CD4-positive, alpha-beta T cell treated with Interleukin-17A for 4 hours (primary cell): ENCODE results near the gene UNC50.
A peak's percentile ranks its signal among the peaks of the same experiment; 100 is the strongest.
"Not testable (repeated sequence)": the region's sequence is repeated elsewhere in the genome, so short reads cannot be mapped to it uniquely, and the experiment has no call there.

Experiments
- DNase-seq: peaks from one replicate; pipeline ENCODE4 v3.0.0-alpha.2; 2020; ENCODE audit warnings: mixed read lengths

Gene UNC50

DNA sequence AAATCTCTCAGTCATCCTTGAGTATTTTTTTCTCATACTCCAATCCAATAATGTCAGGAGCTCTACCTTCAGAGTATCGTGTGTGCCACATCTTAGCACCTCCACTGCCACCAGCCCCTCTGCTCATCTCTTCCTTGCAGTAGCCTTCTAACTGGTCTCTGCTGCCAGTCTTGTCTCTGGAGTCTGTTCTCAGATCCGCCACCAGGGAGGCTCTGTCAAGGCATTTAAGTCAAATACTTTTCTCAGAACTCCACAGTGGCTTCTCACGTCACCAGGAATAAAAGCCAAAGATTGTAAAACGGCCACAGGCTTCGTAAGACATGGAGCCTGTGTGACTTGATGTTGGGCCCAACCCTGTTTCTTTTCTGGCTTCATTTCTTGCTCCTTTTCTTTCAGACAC, 7.1 kb downstream of the UNC50 start:
- no peak for DNase-seq

DNA sequence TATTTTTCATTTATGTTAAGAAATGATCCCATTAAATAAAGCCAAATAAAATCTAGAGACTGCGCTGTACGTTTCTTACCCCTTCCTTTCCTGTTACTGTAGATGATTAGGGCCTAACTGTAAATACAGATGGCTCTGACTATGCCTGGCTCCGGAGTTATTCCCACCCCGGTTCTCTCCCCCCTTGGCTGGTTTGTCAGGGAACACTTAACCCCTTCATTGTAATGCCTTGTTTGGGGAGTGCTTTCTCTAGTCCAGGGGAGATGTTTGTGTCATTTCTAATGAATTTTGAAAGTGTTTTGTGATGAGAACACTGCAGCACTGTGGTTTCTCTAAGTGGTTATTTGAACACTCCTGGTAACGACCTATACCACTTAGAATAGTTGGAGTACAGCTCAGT, 8.8 kb downstream of the UNC50 start:
- DNase-seq: no peak

DNA sequence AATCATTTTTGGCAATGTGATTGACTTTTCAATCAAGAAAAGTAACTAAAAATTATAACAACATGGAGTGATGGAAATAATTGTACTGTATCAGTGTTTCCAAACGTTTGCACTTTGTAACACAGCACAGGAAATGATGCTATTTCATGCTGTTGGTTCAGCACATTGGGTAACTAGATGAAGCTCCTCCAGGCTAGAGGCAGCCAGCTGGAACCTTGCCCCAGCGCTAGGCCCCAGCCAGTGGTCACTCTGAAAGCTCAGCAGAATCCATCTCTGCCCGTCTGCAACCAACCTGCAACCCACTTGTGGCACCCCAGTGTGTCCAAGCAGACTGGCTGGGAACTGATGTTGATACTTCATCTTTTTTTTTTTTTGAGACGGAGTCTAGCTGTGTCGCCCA, 15.3 kb downstream of the UNC50 start:
- no peak for DNase-seq

DNA sequence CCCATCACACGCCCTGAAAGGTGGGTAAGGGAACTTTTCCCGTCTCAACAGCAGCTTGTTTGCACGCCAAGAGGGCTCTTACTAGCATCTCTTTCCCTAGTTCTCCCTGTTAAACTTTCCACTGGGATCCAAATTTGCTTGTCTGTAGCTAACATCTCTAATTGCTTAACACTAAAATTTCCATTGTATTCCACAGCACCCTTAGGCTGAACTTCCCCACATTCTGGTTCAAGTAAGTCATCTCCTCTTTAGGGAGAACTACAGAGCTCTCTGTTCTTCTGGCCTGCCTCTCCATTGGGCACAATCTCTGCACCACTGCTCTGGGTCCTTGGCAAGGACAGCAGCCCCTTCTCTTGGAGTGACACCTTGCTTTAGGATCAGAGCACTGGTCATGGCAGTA, 24.0 kb downstream of the UNC50 start:
- no peak for DNase-seq

DNA sequence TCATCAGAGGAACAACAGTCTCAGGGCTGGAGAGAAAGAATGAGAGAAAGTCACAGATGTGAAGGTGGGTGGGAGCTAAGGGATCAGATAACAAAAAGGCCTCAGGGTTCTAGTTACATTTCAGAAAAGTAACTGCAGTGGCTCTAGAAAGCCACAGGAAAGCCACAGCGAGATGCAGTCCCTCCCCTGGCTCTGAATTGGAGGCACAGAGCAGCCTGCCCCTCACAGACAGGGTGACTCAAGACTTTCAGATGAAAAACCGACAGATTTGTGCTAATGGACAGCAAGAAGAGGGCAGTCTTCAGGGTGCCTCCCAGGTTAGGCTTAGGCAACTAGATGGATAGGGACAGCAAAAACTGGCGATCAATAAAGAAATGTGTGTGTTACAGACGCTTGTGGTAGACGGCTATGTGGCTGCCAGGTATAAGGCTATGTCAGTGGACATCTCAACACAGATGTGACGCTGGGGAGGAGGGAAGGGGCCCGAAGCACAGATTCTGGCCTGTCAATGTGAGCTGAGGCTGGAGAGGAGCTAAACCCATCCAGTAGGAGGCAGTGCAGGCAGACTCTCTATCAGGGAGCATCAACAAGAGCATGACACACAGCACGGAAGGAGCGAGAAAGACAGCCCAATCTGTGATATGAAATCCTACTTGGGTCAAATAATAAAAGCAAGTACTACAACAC, 26.2 kb downstream of the UNC50 start:
- DNase-seq: peak; percentile 59

DNA sequence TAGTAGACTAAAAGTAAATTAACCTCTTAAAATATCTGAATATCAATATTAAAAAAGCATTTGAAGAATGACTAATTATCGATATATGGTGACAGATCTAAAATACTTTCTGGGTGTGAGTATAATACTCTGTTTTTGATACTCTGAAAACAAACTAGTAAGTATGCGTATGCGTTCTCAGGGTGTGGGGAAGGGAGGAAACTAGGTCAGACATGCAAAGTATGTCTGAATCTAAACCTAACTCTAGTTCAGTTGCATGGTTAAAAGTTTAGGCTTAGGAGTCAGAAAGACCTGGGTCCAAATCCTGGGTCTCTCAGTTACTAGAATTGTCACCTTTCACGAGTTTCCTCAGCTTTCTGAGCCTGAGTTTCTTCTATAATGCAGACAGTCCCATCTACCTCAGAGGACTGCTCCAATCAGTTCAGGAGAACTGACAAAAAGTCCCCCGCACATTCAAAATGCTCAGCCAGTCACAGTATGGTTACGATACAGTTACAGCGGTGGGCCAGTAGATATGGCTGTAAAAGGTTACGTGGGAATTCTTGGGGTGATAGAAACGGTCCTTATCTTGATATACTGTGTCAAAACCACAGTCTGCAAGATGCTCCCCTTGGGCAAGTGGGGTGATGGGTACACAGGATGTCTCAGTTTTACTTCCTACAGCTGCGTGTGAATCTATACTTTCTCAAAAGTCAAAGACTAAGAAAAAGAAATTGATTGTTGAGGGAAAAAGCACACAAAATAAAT, 29.2 kb downstream of the UNC50 start:
- DNase-seq: peak; percentile 68

DNA sequence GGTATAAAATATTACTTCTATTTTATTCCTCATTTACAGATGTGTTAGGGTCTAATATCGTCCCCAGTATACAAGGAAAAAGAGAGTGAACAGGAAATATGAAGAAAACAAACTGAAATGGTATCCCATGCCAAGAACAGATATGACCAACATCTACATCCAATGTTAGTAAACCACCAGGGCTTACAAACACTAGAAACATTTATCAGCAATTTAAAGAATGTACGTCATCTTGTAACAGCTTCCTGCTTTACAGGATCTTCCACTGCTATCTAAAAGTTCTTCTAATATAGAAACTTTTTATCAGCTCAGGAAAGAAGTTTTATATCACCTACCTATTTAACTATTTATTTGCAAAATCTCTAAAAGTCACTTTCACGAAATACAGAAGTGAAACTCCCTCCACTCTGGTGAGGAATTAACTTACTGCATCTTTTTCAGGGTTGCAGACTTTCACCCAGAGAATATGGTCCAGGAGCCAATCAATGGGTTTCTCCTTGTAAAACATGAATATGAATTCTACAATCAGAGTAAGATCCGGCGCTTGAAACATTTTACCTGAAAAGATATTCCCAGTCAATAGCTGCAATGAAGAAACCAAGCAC, 35.2 kb downstream of the UNC50 start:
- DNase-seq: no peak

DNA sequence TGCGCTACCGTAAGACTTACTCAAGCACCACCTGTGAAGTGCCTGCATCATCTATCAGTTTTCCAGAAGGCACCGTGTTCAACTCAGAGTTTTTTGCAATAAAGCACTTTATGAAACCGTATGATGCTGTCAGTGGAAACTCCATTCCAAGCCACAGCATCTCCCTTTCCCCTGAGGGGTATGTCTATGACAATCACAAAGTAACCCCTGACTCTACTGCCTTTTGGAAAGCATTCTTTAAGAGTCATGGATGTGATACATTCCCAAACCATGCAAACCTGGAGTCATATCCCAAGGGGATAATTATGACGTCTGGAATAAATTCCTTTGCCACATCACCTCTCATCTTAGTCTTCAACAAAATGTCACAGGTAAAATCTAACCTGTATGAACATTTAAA, 39.2 kb downstream of the UNC50 start:
- no peak for DNase-seq

DNA sequence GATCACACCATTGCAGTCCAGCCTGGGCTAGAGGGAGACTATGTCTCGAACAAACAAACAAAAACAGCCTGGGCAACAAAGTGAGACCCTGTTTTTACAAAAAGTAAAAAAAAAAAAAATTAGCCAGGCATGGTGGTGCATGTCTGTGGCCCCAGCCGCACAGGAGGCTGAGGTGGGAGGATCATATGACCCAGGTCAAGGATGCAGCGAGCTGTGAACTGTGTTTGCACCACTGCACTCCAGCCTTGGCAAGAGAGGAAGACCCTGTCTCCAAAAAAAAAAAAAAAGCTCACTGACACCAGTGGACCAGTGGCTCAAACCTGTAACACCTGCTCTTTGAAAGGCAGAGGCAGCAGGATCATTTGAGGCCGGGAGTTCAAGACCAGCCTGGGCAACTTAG, 40.1 kb downstream of the UNC50 start:
- no peak for DNase-seq

DNA sequence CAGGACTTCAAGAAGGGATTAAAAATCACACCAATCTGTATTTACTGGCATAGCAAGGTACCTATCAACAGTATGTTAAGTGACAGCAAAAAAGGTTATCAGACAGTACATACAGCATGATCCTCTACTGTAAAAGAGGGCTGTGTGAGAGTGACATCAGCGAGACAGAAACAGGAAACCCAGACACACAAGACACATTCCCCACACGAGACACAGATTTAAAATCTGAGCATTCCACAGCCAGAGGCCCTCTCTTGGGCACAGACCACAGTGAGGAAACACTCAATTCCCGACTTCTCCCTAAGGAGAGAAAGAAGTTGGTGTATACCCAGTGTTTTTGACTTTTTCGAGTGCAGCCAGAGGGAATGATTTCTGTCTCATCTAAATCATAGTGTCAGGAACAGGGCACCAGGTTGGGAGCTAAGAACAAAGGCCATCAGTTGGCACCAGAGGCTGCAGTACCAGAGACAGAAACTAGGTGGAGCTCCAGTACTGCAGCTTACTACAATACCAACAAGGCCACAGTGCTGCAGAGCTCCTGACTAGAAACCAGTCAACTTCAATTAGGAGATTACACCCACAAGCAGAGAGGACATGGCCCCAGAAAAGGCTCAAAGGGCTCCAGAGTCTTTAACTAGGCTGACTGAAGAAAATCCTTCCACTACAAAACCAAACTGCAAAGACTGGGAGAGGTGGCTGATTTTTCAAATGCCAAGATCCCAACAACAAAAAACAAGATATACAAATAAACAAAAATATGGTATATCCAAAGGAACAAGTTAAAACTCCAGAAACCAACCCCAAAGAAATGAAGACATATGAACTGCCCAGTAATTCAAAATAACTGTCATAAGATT, 41.0 kb downstream of the UNC50 start:
- peak; percentile 88 for DNase-seq

DNA sequence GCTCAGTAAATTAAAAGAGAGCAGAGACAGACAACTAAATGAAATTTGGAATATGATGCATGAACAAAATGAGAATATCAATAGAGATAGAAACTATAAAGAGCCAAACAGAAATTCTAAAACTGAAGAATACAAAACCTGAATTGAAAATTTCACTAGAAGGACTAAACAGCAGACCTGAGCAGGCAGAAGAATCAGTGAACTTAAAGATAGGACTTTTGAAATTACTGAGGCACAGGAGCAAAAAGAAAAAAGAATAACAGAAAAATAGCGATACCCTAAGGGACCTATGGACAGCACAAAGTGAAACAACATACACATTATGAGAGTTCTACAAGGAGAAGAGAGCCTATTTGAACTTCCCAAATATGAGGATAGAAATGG, 41.6 kb downstream of the UNC50 start:
- DNase-seq: no peak

DNA sequence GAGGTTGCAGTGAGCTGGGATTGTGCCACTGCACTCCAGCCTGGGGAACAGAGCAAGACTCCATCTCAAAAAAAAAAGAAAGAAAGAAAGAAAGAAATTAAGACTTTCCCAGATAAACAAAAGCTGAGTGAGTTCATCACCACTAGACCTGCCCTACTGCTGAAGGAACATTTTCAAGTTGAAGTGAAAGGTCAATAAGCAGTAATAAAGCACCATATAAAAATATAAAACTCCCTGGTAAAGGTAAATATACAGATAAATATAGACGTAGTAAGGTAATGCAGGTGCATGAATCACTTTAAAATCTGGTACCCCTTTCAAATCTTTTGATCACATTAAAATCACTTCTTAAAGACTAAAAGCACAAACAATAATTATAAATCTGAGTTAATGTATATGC, 42.6 kb downstream of the UNC50 start:
- no peak for DNase-seq

DNA sequence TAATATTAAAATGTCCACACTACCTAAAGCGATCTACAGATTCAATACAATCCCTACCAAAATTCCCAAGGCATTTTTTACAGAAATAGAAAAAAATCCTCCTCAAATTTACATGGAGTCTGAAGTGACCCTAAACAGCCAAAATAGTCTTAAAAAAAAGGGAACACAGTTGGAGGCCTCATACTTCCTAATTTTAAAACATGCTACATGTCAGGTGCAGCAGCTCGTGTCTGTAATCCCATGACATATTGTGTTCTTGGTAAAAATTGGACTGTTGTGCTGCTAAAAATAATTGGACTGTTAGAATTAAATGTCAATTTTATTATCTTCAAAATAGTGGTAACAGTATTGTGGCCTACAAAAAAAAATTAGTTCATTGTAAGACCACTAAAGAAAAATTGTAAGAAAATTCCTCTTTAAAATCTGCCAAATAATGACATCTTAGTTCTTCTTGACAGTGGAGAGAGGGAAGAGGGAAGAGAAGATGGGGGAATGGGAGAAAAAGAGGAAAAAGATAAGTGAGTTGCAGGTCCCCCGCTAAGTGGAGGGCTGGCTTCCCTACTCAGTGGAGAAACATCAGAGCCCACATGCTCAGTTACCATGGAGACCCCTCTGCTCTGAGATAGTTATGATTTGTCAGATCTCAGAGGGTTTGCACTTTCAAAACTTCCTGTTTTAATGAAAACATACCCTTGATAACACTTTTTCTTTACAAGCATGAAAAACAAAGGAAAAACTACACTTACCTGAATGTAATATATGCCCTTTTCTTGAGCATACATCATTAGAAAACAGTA, 46.5 kb downstream of the UNC50 start:
- DNase-seq: peak; percentile 62

DNA sequence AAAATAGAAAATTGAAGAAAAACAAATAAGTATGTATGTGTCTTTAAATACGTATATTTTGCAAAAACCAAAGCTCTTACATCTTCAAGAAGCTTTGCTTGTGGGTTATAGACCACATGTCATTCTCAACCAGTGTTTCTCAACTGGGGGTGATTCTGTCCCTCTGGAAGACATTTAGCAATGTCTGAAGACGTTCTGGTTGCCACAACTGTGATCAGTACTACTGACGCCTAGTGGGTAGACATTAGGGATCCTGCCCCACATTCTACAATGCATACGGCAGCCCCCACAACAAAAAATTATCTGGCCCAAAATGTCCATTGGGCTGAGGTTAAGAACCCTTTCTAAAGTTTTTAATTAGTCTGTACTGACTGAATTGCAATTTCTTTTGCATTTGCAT, 48.4 kb downstream of the UNC50 start:
- DNase-seq: peak; percentile 36

DNA sequence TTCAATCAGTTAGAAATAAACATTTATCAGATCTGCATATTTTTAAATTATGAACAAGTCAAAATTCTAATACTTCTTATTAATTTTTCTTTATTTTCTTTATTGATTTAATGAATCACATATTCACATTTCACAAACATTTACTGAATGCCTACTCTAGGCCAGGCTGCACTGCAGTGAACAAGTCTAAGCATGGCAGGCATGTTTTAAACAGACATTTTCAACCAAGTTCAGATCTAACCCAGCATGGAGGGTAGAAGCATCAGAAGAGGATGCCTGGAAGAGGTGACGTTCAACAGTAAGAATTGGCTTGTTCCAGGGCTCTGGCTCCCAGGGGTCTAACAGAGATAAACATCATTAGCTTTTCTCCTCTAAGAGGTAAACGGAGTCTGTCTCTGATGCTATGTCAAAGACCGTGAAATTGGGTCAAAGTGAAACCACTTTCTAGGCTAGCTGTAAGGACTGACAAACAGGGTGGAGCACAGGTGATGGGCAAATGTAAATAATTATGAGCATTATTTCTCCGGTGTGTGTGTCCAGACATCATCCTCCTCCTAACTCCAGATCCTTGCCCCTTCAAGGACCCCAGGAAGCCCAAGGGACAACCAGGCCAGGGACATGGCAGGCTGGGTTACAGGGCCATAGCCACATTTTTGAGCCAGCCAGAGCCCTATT, 50.6 kb downstream of the UNC50 start:
- DNase-seq: peak; percentile 12

DNA sequence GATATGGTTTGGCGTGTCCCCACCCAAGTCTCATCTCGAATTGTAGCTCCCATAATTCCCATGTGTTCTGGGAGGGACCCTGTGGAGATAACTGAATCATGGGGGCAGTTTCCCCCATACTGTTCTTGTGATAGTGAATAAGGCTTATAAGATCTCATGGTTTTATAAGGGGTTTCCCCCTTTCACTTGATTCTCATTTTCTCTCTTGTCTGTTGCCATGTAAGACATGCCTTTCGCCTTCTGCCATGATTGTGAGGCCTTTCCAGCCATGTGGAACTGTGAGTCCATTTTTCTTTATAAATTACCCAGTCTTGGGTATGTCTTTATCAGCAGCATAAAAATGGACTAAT, 51.1 kb downstream of the UNC50 start:
- not testable (repeated sequence) for DNase-seq

DNA sequence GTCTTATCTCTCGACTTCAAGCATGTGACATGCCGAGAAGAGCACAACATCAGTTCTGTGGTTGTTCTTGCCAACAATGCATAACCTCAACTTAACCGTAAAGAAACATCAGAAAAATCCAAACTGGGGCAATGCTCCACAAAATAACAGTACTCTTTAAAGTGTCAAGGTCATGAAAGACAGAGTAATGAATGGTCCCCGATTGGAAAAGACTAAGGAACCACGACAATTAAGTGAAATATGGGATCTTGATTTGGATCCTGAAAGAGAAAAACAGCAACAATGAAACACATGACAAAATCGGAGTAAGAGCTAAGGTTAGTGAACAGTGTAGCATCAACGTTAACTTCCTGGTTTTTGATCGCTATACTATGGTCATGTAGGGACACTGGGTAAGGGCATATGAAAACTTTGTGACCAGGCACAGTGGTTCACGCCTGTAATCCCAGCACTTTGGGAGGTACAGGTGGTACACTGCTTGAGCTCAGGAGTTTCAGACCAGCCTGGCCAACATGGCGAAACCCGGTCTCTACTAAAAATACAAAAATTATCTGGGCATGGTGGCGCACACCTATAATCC, 55.2 kb downstream of the UNC50 start:
- peak; percentile 44 for DNase-seq

DNA sequence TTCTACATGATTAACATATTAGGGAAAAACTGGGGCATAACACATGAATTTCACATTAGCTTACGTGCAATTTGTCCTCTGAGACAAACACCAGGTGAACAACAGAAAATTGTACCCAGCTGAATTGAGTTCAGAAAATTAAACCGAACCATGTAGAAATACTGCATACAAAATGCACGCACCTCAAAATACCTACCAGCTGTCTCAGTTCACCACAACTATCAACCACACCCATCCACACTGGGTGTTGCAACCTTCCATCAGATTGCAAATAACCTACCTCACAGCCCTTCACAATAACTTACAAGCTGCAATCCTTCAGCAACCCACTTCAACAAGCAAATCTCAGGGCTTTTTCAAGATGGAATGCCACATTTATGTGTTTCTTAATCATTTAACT, 55.9 kb downstream of the UNC50 start:
- DNase-seq: peak; percentile 68

DNA sequence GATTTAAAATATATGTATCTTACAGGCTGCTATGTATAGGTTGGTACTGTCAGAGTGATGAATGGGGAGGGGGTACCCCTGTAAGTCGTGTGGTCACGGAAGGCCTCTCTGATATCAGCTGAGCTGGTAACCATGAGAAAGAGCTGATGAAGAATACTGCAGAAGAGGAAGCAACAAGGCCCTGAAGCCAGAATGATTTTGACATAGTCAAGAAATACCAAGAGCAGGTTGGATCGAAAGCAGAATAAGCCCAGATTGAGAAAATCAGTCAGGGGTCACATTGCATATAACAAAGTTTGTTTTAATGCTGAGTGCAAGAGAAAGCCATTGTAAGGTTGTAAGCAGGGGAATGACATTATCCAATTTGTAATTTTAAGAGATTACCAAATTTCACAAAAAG, 57.3 kb downstream of the UNC50 start:
- no peak for DNase-seq
